A673 (cell line): Measurements from ENCODE around the gene ST8SIA5. TPM values are rescaled to one million over a fixed set of nuclear protein-coding genes. Genes with fewer than 3 reads are reported as not detected.

Source experiments
- BruUV-seq: library from RNA; stranded (reverse); fragments of 400-500 nt; replicated peaks from 2 replicates; lab custom pipeline; 2021; lab: Mats Ljungman, UMichigan
- CTCF ChIA-PET: fragments of 300-600 bp; sonication (Branson Sonifier 250); formaldehyde crosslinking; loops from one replicate; lab custom pipeline; 2022; ENCODE audit warnings: antibody characterized with exemption; lab: Charles Lee
- POLR2A ChIA-PET: fragments of 300-600 bp; sonication (Branson Sonifier 250); formaldehyde crosslinking; loops from one replicate; lab custom pipeline; 2022; ENCODE audit warnings: antibody characterized with exemption; ENCODE audit not compliant: low non-redundant PET; lab: Charles Lee
- DNase-seq: peaks from one replicate; pipeline ENCODE4 v3.0.0-alpha.2; 2015; ENCODE audit warnings: low spot score
- H3K27ac ChIP-seq: fragments of 200-600 bp; sonication (generic); 2 replicates; pipeline ENCODE4 v1.5.1; 2016; ENCODE audit warnings: mixed run types, low read depth, mild to moderate bottlenecking, mixed read lengths, antibody characterized with exemption, low read length; ENCODE audit not compliant: poor library complexity, severe bottlenecking
- H3K27me3 ChIP-seq: fragments of 200-600 bp; sonication (generic); replicated peaks from 2 replicates; pipeline ENCODE4 v1.6.1; 2017; ENCODE audit warnings: mixed run types, low read depth, mild to moderate bottlenecking, mixed read lengths, antibody characterized with exemption, low read length; ENCODE audit not compliant: insufficient read depth, poor library complexity
- H3K36me3 ChIP-seq: fragments of 200-600 bp; sonication (generic); 2 replicates; pipeline ENCODE4 v1.6.1; 2016; ENCODE audit warnings: mixed run types, mild to moderate bottlenecking, mixed read lengths, antibody characterized with exemption, low read length; ENCODE audit not compliant: insufficient read depth, poor library complexity, severe bottlenecking
- H3K4me1 ChIP-seq: fragments of 200-600 bp; sonication (generic); 2 replicates; pipeline ENCODE4 v1.6.1; 2017; ENCODE audit warnings: mixed run types, mild to moderate bottlenecking, mixed read lengths, antibody characterized with exemption, low read length; ENCODE audit not compliant: insufficient read depth, poor library complexity, severe bottlenecking
- H3K4me3 ChIP-seq: fragments of 200-600 bp; sonication (generic); 2 replicates; pipeline ENCODE4 v1.5.1; 2016; ENCODE audit warnings: low read depth, mixed run types, mild to moderate bottlenecking, mixed read lengths, low read length; ENCODE audit not compliant: poor library complexity, severe bottlenecking
- H3K9me3 ChIP-seq: fragments of 200-600 bp; sonication (generic); 2 replicates; pipeline ENCODE4 v1.6.1; 2016; ENCODE audit warnings: mixed run types, low read depth, mild to moderate bottlenecking, mixed read lengths, antibody characterized with exemption, low read length; ENCODE audit not compliant: poor library complexity, severe bottlenecking
- EZH2 ChIP-seq: fragments of 200-600 bp; sonication (generic); IDR thresholded peaks from 2 replicates; pipeline ENCODE4 v1.6.1; 2017; ENCODE audit warnings: borderline replicate concordance, low read depth, mild to moderate bottlenecking, mixed read lengths, antibody characterized with exemption, low read length; ENCODE audit not compliant: poor library complexity, severe bottlenecking
- intact Hi-C: fragments of 100-400 bp; cut with micrococcal nuclease; formaldehyde crosslinking; loops from one replicate; pipeline ENCODE4 v1.10.0; 2022; ENCODE audit not compliant: unreplicated experiment
- total RNA-seq: library from RNA; stranded (reverse); gene quantifications from 2 replicates; pipeline ENCODE4 v1.2.3, GENCODE V29; 2021
- TF ChIP-seq, protein P1 (sequence below): fragments of 300-800, 200-600 bp; sonication (generic); conservative IDR thresholded peaks from 2 replicates; pipeline ENCODE4 v1.5.1; 2017; ENCODE audit warnings: low read depth, mild to moderate bottlenecking, antibody characterized with exemption, low read length, moderate library complexity, mixed read lengths

Gene ST8SIA5
- total RNA-seq, 1 experiment from 2014 or later = 17.9 TPM

DNA sequence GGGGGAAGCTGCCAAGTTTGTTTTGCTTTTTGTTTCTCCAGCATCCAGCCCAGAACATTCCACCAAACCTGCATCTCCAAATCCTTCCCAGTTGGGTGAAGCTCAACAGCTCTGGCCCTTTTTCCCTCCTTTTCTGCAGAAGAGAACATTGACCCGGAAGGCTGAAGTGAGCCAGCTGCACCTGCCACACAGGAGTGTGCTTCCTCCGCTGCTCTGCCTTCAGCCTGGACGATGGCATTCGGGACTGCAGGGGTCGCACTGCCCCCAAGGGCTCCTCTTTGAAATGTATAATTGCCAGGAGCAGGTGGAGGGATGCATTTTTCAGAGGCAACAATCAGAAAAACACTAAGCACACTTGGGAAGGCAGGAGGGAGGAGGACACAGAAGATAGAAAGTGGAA is 41.8 kb downstream of the ST8SIA5 start:
- Histone ChIP-seq H3K27me3 (no peaks in the 10 kb centered on the region), H3K36me3 (no peaks in the 10 kb centered on the region), H3K4me1 (peaks cover 42% of the 10 kb centered on the region), H3K9me3 (no peaks in the 10 kb centered on the region), H3K4me3 (no peak overlapping the region), H3K27ac (no peak overlapping the region)
- no peak for DNase-seq
- BruUV-seq = no TSS peak
- TF ChIP-seq, protein P1, sequence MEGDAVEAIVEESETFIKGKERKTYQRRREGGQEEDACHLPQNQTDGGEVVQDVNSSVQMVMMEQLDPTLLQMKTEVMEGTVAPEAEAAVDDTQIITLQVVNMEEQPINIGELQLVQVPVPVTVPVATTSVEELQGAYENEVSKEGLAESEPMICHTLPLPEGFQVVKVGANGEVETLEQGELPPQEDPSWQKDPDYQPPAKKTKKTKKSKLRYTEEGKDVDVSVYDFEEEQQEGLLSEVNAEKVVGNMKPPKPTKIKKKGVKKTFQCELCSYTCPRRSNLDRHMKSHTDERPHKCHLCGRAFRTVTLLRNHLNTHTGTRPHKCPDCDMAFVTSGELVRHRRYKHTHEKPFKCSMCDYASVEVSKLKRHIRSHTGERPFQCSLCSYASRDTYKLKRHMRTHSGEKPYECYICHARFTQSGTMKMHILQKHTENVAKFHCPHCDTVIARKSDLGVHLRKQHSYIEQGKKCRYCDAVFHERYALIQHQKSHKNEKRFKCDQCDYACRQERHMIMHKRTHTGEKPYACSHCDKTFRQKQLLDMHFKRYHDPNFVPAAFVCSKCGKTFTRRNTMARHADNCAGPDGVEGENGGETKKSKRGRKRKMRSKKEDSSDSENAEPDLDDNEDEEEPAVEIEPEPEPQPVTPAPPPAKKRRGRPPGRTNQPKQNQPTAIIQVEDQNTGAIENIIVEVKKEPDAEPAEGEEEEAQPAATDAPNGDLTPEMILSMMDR = no peak
- TF ChIP-seq EZH2 = no peak
- intact Hi-C loops = no loop called here
- POLR2A ChIA-PET = interaction anchor here (0.6 kb wide), 1 partner anchor 199 kb away, joined by 3 read pairs; no protein-coding TSS in a partner anchor
- CTCF ChIA-PET = interaction anchor here (0.6 kb wide), 1 partner anchor 49 kb away, joined by 3 read pairs; no protein-coding TSS in a partner anchor

DNA sequence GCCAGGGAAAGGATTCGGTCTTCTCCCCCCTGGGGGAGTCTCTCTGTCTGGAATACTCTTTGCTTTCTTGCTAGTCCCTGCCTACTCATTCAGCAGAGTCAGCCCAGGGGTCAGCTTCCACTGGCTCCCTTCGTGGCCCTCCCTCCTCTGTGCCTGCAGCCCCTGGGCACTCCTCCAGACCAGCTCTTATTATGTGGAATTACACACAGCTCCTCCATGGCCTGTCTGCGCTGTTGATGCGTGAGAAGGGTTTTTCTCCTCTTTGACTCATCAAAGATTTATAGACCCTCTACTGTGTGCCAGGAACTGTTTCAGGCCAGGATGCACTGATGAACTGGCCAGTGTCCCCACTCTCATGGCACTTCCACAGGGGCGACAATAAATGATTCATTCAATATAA is 44.4 kb downstream of the ST8SIA5 start:
- CTCF ChIA-PET = no interaction called here
- H3K4me1 ChIP-seq = peaks cover 16% of the 10 kb centered on the region
- DNase-seq = no peak

DNA sequence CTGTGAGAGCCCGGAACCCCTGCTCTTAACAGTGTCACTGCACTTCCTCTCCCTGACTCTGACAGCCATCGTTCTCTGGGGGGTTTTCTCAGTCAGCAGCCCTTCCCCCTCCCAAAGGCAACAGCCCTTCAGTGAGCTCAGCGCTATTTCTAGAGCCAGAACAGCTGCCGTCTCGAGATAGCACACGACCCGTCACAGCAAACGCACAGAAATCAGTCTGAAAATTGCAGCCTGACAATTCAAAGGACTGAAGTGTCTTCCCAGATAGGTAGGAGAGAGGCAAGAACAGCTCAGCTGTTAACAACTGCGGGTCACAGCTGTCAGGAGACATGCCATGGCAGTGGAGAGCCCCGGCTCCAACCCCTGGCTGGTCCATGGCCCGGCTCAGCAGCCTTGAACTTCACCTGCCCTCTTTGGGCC is 45.4 kb downstream of the ST8SIA5 start:
- intact Hi-C loops = no loop called here
- Histone ChIP-seq H3K9me3 (no peaks in the 10 kb centered on the region), H3K4me1 (peaks cover 16% of the 10 kb centered on the region), H3K4me3 (no peak overlapping the region), H3K36me3 (no peaks in the 10 kb centered on the region), H3K27ac (no peak overlapping the region), H3K27me3 (no peaks in the 10 kb centered on the region)
- DNase-seq = no peak
- ChIA-PET CTCF (no interaction called here), POLR2A (no interaction called here)
- TF ChIP-seq, protein P1 = no peak
- no peak for TF ChIP-seq EZH2
- BruUV-seq = no TSS peak

More for the DNA sequence above, 44.4 kb downstream of the ST8SIA5 start:
- intact Hi-C loops = no loop called here
- H3K36me3 ChIP-seq = no peaks in the 10 kb centered on the region
- no TSS peak for BruUV-seq
- H3K27ac ChIP-seq = no peak overlapping the region
- H3K4me3 ChIP-seq = no peak overlapping the region
- TF ChIP-seq EZH2 = no peak
- TF ChIP-seq, protein P1 = no peak
- POLR2A ChIA-PET = no interaction called here
- H3K9me3 ChIP-seq = no peaks in the 10 kb centered on the region
- no peaks in the 10 kb centered on the region for H3K27me3 ChIP-seq
